ENCODE results near the gene LDB2.

GRCh38 chr4:16765546-16765945 is 132.9 kb downstream of the LDB2 start:
- TF ChIP-seq POLR2A (IDR thresholded peaks at IDR 0.05; ENCODE audit: low read depth, low read length): no peak
- no peak for TF ChIP-seq POLR2AphosphoS5 (IDR thresholded peaks at IDR 0.05; ENCODE audit: low read depth, low read length)
- no peak for TF ChIP-seq TAF1 (IDR thresholded peaks at IDR 0.05; ENCODE audit: borderline replicate concordance, low read depth, low read length)
